HepG2 (cell line): ENCODE data around the gene ELOVL6.

Experiments used
- BATF2 ChIP-seq: sonication (generic); formaldehyde crosslinking; IDR thresholded peaks from 2 replicates; pipeline ENCODE4 v1.8.0; 2022; ENCODE audit warnings: mild to moderate bottlenecking, missing genetic modification reagents, moderate library complexity
- DNMT1 ChIP-seq: sonication (generic); formaldehyde crosslinking; IDR thresholded peaks from 2 replicates; pipeline ENCODE4 v1.5.1; 2020; ENCODE audit warnings: mild to moderate bottlenecking, missing genetic modification reagents
- GABPA ChIP-seq, 2 experiments: IDR thresholded peaks; 2 replicates each; pipeline ENCODE4 v1.6.1; 2011 to 2016; ENCODE audit warnings: low read depth in 2 of 2, low read length in 1 of 2, missing biosample characterization in 1 of 2, missing genetic modification characterization in 1 of 2
- HBP1 ChIP-seq: IDR thresholded peaks from 2 replicates; pipeline ENCODE4 v1.6.1; 2016; ENCODE audit warnings: low read depth, control low read depth
- PHF20 ChIP-seq: sonication (generic); formaldehyde crosslinking; IDR thresholded peaks from 2 replicates; pipeline ENCODE4 v1.5.0; 2020; ENCODE audit warnings: mild to moderate bottlenecking, missing genetic modification reagents
- SSRP1 ChIP-seq: IDR thresholded peaks from 2 replicates; pipeline ENCODE4 v1.6.1; 2016; ENCODE audit warnings: control low read depth
- SYNCRIP ChIP-seq: fragments of 200-400 bp; formaldehyde crosslinking; IDR thresholded peaks from 2 replicates; pipeline ENCODE4 v1.6.1; 2018; ENCODE audit warnings: mild to moderate bottlenecking, low read depth, low read length; ENCODE audit not compliant: insufficient read depth
- ZFP41 ChIP-seq: sonication (generic); formaldehyde crosslinking; IDR thresholded peaks from 2 replicates; pipeline ENCODE4 v1.4.0; 2020; ENCODE audit warnings: mild to moderate bottlenecking, missing genetic modification reagents, borderline replicate concordance
- ZMAT3 ChIP-seq: sonication (generic); formaldehyde crosslinking; conservative IDR thresholded peaks from 2 replicates; pipeline ENCODE4 v1.7.0; 2021; ENCODE audit warnings: missing genetic modification reagents
- ZNF703 ChIP-seq: sonication (generic); formaldehyde crosslinking; IDR thresholded peaks from 2 replicates; pipeline ENCODE4 v1.5.1; 2020; ENCODE audit warnings: missing genetic modification reagents, mild to moderate bottlenecking, moderate library complexity, borderline replicate concordance
- ZNF768 ChIP-seq: sonication (generic); formaldehyde crosslinking; IDR thresholded peaks from 2 replicates; pipeline ENCODE4 v1.4.0; 2020; ENCODE audit warnings: missing genetic modification reagents
- TF ChIP-seq, protein P1 (sequence below): sonication (generic); formaldehyde crosslinking; IDR thresholded peaks from 2 replicates; pipeline ENCODE4 v1.4.0; 2020; ENCODE audit warnings: missing genetic modification reagents, mild to moderate bottlenecking, borderline replicate concordance
- TF ChIP-seq, protein P2 (sequence below): sonication (generic); formaldehyde crosslinking; IDR thresholded peaks from 2 replicates; pipeline ENCODE4 v1.4.0; 2020; ENCODE audit warnings: mild to moderate bottlenecking, missing genetic modification reagents
- TF ChIP-seq, protein P3 (sequence below): sonication (generic); formaldehyde crosslinking; IDR thresholded peaks from 2 replicates; pipeline ENCODE4 v1.5.0; 2020; ENCODE audit warnings: mild to moderate bottlenecking, missing genetic modification reagents, moderate library complexity

DNA sequence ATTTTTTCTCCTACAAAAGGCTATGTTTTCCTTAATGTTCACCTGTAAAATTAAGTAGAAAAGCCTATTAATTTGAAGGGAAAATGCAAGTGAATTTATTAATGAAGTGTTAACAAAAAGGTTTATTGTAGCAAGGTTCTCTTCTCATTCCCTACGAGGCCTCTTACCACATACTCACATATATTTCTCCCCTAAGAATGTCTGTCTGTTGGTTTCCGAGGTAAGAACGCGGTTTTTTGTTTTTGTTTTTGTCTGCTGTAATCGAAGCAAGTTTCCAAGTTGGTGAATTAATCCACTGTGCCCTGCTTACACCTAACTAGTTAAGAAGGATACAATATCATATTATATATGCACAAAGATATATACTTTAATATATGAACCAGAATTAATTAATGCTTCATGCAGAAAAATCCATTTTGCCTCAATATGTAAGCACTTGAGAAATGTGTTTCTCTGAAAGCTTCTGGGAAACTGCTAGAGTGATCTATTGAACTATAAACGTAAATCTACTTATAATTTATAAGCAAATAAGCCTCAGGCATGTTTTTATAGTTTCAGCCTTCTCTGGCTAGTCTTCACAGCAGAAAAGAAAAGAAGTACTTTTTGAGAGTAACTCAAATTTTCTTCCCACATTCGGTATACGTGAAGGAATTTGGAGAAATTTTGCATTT lies 164.9 kb downstream of the ELOVL6 start:
- no peak for TF ChIP-seq ZMAT3 (CRISPR knock-in tag)
- TF ChIP-seq, protein P1, sequence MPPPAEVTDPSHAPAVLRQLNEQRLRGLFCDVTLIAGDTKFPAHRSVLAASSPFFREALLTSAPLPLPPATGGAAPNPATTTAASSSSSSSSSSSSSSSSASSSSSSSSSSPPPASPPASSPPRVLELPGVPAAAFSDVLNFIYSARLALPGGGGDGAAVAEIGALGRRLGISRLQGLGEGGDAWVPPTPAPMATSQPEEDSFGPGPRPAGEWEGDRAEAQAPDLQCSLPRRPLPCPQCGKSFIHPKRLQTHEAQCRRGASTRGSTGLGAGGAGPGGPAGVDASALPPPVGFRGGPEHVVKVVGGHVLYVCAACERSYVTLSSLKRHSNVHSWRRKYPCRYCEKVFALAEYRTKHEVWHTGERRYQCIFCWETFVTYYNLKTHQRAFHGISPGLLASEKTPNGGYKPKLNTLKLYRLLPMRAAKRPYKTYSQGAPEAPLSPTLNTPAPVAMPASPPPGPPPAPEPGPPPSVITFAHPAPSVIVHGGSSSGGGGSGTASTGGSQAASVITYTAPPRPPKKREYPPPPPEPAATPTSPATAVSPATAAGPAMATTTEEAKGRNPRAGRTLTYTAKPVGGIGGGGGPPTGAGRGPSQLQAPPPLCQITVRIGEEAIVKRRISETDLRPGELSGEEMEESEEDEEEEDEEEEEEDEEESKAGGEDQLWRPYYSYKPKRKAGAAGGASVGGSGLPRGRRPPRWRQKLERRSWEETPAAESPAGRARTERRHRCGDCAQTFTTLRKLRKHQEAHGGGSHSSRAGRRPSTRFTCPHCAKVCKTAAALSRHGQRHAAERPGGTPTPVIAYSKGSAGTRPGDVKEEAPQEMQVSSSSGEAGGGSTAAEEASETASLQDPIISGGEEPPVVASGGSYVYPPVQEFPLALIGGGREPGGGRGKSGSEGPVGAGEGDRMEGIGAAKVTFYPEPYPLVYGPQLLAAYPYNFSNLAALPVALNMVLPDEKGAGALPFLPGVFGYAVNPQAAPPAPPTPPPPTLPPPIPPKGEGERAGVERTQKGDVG (CRISPR knock-in tag), result no peak
- TF ChIP-seq DNMT1 (CRISPR knock-in tag), result no peak
- TF ChIP-seq, protein P2, sequence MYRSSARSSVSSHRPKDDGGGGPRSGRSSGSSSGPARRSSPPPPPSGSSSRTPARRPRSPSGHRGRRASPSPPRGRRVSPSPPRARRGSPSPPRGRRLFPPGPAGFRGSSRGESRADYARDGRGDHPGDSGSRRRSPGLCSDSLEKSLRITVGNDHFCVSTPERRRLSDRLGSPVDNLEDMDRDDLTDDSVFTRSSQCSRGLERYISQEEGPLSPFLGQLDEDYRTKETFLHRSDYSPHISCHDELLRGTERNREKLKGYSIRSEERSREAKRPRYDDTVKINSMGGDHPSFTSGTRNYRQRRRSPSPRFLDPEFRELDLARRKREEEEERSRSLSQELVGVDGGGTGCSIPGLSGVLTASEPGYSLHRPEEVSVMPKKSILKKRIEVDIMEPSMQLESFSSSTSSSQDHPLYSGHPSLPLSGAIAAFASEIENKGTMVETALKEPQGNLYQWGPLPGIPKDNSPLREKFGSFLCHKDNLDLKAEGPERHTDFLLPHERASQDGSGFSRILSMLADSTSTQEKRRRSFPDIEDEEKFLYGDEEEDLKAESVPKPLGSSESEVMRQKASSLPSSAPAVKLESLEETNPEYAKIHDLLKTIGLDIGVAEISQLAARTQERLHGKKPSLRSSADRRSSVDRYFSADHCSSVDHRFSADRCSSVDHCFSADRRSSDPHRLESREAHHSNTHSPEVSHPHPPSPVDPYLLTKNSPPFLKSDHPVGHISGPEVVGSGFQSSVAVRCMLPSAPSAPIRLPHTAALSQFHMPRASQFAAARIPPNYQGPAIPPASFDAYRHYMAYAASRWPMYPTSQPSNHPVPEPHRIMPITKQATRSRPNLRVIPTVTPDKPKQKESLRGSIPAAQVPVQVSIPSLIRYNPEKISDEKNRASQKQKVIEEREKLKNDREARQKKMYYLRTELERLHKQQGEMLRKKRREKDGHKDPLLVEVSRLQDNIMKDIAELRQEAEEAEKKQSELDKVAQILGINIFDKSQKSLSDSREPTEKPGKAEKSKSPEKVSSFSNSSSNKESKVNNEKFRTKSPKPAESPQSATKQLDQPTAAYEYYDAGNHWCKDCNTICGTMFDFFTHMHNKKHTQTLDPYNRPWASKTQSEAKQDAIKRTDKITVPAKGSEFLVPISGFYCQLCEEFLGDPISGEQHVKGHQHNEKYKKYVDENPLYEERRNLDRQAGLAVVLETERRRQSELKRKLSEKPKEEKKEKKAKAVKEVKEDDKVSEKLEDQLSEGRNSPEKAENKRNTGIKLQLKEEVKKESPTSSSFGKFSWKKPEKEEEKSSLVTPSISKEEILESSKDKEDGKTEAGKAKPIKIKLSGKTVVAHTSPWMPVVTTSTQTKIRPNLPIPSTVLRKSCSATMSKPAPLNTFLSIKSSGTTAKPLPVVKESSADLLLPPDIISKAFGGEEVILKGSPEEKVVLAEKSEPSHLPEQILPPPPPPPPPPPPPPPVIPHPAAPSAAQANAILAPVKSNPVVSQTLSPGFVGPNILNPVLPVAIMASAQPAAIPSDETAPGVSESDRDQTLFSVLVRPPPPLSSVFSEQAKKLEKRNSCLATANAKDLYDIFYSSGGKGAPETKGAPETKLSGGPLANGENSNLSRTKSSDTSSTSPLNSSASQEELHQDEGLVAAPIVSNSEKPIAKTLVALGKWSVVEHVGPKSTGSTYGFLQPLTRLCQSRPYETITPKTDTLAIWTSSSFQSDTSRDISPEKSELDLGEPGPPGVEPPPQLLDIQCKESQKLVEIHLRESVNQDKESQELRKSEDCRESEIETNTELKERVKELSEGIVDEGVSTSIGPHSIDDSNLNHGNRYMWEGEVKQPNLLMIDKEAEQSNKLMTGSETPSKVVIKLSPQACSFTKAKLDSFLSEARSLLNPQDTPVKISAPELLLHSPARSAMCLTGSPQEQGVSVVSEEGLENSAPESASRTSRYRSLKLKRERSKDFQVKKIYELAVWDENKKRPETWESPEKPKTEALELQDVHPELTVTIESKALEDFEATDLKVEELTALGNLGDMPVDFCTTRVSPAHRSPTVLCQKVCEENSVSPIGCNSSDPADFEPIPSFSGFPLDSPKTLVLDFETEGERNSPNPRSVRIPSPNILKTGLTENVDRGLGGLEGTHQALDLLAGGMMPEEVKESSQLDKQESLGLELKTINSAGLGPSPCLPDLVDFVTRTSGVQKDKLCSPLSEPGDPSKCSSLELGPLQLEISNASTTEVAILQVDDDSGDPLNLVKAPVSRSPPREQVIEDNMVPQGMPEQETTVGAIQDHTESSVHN (CRISPR knock-in tag), result no peak
- TF ChIP-seq BATF2 (CRISPR knock-in tag), result no peak
- TF ChIP-seq SSRP1 (CRISPR knock-in tag), result no peak
- no peak for TF ChIP-seq ZFP41 (CRISPR knock-in tag)
- TF ChIP-seq ZNF703 (CRISPR knock-in tag), result no peak
- no peak for TF ChIP-seq SYNCRIP
- no peak for TF ChIP-seq ZNF768 (CRISPR knock-in tag)
- TF ChIP-seq GABPA (IDR thresholded peaks at IDR 0.05; ENCODE audit: low read depth, low read length), result no peak
- no peak for TF ChIP-seq GABPA (CRISPR knock-in tag; IDR thresholded peaks at IDR 0.05; ENCODE audit: low read depth)
- TF ChIP-seq, protein P3, sequence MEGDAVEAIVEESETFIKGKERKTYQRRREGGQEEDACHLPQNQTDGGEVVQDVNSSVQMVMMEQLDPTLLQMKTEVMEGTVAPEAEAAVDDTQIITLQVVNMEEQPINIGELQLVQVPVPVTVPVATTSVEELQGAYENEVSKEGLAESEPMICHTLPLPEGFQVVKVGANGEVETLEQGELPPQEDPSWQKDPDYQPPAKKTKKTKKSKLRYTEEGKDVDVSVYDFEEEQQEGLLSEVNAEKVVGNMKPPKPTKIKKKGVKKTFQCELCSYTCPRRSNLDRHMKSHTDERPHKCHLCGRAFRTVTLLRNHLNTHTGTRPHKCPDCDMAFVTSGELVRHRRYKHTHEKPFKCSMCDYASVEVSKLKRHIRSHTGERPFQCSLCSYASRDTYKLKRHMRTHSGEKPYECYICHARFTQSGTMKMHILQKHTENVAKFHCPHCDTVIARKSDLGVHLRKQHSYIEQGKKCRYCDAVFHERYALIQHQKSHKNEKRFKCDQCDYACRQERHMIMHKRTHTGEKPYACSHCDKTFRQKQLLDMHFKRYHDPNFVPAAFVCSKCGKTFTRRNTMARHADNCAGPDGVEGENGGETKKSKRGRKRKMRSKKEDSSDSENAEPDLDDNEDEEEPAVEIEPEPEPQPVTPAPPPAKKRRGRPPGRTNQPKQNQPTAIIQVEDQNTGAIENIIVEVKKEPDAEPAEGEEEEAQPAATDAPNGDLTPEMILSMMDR, result no peak
- no peak for TF ChIP-seq HBP1 (CRISPR knock-in tag)
- no peak for TF ChIP-seq PHF20 (CRISPR knock-in tag)
